ENCODE results near the gene HTR3E.
"Not testable (repeated sequence)": the region's sequence is repeated elsewhere in the genome, so short reads cannot be mapped to it uniquely, and the experiment has no call there.

HTR3E gene, protein sequence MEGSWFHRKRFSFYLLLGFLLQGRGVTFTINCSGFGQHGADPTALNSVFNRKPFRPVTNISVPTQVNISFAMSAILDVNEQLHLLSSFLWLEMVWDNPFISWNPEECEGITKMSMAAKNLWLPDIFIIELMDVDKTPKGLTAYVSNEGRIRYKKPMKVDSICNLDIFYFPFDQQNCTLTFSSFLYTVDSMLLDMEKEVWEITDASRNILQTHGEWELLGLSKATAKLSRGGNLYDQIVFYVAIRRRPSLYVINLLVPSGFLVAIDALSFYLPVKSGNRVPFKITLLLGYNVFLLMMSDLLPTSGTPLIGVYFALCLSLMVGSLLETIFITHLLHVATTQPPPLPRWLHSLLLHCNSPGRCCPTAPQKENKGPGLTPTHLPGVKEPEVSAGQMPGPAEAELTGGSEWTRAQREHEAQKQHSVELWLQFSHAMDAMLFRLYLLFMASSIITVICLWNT

DNA sequence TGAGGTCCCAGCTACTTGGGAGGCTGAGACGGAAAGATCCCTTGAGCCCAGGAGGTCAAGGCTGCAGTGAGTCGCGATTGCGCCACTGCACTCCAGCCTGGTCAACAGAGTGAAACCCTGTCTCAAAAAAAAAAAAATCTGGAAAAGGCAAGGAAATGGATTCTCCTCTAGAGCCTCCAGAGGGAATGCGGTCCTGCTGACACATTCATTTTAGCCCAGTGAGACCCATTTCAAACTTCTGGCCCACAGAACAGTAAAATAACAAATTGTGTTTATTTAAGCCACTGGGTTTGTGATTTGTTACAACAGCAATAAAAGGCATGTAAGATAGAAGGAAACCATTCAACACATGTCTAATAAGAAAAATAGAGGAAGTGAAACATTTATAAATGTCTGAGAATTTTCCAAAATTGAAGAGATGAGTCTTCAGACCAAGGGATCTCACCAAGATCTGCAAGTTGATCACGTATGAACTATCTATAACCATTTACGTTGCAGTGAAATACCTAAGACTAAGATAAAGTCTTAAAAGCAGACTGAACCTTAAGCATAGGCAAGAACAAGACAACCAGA is at the start of gene HTR3E:
Gene HTR3E (plus strand): TSS at position 254 of the 573 bp plus-strand sequence. CDS start 466 bp downstream, outside the sequence.
- no peak for DNase-seq

DNA sequence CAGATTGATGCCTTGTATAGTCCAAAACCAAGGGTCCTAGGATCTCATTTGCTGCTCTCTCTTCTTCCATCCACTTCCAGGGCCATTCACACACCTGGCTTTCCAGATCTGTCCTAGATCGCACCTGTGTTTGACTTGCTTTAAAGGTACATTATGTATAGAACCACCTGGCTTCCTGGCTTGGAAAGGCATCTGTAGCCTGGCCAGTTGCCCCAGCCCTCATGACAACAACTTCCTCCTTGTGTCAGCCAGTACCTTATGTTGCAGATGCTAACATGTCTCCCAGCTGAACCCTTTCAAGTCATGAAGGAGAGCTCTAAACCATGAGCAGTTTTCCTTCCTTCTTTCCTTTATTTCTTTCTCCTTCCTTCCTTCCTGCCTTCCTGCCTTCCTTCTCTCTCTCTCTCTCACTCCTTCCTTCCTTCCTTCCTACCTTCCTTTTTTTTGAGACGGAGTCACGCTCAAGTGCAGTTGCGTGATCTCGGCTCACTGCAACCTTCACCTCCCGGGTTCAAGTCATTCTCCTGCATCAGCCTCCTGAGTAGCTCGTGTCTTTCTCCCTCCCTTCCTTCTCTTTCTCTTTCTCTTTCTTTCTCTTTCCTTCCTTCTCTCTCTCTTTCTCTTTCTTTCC is 46.5 kb upstream of the HTR3E start:
- DNase-seq, result no peak

DNA sequence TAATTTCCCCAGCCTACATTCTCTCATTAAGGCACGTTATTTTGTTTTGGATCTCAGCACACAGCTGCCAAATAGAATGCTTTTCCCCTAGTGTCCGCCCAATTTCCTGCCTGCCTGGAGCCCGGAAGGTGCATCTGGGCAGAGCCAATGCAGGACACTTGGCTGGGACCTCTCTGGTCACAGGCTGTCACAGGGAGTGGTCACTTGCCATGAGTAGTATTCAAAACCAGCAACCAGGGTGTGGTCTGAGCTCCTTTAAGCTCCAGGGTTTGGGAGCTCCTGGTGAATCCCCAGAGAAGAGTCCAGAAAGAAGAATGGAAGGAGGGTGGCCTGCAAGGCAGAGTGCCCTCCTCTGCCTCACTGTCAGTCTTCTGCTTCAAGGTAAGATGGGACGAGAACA is 44.1 kb upstream of the HTR3E start, which contains the start of gene HTR3C:
Gene HTR3C (plus strand): TSS at position 281 of the 400 bp plus-strand sequence. CDS start 34 bp downstream, at position 315.
- no peak for DNase-seq

DNA sequence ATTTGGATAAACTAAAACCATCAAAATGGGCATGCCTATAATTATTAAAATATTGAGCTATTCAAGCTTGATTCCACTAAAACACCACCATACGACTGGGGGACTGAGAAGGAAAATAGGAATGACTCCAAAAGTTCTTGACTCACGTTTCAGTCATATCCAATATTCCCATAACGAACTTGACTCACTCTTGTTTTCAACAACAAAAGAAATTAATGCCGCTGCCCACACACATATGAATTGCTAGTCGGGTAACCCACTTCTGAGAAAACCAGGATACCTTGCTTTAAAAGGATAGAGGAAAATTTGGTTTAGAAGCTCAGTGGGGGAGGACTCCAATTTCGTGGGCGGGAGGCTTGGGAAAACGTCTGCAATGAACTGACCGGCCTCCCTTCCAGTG is 38.8 kb upstream of the HTR3E start:
- DNase-seq, result no peak

DNA sequence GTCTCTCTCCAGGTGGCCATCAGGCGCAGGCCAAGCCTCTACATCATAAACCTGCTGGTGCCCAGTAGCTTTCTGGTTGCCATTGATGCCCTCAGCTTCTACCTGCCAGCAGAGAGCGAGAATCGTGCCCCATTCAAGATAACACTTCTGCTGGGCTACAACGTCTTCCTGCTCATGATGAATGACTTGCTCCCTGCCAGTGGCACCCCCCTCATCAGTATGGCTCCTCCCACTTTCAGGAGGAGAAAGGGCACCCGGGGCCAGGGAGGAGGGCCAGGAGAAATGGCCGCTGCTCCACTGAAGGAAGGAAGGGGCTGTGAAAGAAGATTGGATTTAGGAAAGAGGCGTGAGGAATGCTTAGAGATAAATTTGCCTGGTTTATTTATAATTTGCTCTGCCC is 37.4 kb upstream of the HTR3E start:
- no peak for DNase-seq

DNA sequence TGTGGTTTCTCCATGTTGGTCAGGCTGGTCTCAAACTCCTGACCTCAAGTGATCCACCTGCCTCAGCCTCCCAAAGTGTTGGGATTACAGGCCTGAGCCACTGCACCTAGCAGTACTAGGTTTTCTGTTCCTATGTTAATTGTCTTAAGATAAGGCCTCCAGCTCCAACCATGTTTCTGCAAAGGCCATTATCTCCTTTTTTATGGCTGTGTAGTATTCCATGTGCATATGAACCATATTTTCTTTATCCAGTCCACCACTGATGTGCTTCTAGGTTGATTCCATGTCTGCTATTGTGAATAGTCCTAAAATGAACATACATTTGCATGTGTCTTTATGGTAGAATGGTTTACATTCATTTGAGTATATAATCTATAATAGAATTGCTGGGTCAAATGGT is 34.2 kb upstream of the HTR3E start:
- DNase-seq, result no peak

DNA sequence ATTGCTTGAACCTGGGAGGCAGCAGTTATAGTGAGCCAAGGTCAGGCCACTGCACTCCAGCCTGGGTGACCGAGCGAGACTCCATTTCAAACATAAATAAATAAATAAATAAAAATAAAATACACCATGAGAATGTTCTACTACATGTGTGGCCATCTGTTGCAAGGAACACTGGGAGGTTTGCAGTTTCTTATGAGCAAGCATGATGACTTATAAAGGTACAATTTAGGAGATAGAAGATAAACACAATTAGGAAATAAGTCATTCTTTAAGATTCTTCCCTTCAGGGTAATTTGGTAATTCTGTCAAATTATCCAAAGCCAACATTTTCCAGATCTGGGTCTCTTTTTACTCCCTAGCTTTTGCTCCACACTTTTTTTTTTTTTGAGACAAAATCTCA is 30.7 kb upstream of the HTR3E start:
- no peak for DNase-seq

DNA sequence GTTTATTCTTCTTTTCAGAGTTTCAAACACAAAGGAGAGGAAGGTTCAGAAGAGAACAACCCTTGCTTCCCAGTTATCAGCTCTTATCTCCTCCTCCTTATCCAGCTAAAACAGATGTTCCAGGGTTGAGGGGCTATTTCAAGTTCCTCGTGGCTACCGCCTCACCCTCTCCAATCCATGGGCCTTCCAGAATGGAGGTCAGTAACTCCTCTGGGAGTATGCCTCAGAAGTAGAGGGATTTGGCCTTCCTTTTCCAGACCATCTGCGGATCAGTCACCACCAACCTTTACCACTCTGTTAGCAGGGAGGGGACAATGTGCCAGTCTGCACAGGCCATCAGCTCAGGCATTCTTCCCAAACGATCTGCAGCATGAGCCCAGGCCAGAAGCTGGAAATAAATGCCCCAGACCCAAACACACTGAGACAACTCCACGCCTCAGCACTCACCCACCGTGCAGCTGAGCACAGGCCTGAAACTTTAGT is 29.2 kb upstream of the HTR3E start:
- DNase-seq, result no peak

DNA sequence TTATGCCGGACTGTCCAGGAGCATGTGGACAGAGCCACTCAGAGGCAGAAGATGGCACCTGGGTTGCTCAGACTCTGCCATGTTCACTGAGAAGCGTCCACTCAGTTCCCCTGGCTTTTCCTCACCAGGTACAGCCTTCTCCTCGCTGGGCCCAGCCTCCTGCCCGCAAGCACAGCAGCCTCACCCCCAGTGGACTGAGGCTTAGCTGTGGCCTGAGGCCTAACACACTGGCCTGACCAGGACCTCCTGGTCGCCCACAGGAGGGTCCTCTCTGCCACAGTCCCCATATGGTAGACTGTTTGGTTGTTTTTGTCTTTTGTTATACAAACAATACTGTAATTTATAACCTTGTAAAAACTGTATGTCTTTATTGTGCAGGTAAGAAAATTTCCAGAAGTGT is 28.5 kb upstream of the HTR3E start:
- DNase-seq, result no peak

DNA sequence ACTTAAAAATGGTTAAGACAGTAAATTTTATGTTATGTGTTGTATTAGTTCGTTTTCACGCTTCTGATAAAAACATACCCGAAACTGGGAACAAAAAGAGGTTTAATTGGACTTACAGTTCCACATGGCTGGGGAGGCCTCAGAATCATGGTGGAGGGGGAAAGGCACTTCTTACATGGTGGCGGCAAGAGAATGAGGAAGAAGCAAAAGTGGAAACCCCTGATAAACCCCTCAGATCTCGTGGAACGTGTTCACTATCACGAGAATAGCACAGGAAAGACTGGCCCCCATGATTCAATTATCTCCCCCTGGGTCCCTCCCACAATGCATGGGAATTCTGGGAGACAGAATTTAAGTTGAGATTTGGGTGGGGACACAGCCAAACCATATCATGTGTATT is 25.7 kb upstream of the HTR3E start:
- not testable (repeated sequence) for DNase-seq

DNA sequence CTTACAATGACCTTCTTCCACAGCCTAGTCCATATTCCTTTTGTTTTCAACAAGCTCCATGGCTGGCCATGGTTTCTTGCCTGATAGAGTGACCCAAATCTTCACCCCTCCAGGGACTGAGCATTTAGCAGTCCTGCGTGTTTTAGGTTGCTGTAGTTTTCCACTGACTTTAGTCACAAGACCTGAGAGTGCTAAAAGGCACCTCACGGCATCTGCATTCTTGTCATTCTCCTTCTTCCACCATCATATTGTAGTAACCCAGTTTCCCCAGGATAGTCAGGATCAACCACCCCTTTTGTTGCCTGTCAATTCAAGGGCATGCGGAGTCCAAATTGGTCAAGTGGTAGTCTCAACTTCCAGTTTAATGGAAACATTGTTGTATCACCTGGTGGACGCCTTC is 23.2 kb upstream of the HTR3E start:
- no peak for DNase-seq

DNA sequence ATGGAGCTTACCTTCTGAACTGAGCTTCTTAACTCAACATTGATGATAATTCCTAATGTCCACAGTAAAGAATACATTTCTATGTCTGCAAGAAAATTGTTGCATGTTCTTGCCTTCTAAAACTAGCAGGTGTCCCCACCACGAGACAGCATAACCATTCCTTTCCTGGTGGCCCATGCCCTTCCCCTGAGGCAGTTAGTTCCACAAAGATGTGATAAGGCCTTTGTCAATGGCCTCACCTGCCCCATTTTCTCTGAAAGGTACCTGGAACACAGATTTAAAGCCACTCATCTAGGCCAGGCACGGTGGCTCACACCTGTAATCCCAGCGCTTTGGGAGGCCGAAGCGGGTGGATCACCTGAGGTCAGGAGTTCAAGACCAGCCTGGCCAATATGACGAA is 21.0 kb upstream of the HTR3E start:
- DNase-seq, result no peak

DNA sequence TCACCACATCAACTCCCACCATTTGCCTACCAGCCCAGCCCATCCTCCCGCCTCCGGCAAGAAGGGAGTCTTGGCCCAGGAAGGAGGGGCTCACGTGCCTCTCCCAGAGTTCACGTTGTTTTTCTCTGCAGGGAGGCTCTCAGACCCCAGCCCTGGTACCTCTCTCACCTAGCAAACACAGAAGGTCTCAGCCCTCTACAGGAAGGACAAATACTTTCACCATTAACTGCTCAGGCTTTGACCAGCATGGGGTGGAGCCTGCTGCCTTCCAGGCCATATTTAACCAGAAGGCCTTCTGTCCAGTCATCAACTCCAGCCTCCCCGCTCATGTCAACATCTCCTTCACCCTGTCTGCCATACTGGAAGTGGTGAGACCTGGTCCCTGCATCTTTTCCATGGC is 19.0 kb upstream of the HTR3E start:
- no peak for DNase-seq

DNA sequence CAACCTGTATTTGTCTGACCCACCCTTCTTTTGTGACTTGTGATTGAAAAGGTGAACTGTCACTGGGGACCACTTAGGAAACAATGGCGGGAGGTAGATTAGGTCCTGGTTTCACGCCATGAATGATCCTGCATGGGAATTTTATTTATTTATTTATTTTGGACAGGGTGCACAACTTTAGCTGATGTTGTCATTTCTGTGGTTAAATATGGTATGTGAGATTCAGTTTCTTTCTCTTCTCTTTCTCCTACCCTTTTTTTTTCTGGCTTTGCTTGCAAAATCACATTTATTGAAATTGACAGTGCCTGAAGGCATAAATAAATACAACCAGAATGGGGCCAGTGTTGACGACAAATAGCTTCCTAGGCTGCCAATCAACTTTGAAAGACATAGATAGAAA is 18.0 kb upstream of the HTR3E start:
- no peak for DNase-seq

DNA sequence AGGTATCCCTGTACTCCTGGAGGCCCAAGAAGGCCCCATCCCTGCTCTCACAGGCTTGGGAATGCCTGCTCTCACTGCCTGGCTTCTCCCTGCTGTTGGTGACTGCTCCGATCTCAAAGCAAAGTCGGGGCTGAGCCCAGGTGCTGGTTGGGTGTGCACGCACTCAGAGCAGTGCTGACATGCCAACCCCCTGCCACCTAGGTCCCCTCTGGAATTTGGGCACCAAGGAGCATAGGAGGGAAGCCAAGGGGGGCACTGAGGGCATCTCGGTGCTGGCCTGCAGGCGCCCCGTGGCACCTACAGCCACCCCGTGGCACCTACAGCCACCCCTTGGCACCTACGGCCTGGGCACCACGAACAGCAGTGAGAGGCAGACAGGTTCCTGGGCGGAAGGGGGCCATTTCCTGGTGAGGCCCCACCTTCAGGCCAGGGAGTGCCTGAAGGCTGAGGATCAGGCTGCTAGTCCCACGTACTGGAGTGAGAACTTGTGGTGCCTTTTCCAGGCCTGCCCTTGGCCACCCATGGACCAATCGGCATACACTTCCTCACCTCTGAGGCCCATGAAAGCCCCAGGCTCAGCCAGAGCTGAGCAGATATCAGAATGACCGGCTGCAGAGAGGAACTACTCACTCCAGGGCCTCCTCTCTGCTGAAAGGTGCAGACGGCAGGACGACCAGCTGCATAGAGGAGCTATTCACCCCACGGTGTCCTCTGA is 15.6 kb upstream of the HTR3E start:
- DNase-seq, result no peak

DNA sequence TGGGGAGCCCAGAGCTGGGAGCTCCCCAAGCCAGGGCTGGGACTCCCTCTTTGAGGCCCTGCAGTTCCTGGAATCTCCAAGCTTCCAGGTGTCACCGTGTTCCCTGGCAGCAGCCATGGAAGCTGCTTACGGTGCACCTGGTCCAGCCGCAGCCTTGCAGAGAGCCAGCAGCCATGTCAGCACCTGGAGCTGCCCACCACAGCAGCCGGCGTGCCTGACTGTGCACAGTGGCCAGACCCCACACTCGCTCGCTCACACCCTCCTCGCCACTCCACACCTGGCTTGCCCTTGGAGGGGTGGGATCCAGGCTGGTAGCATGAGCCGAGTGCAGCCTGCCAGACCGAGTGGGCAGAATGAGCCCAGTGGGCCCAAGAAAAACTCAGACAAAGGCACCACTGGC is 14.8 kb upstream of the HTR3E start:
- DNase-seq, result no peak

DNA sequence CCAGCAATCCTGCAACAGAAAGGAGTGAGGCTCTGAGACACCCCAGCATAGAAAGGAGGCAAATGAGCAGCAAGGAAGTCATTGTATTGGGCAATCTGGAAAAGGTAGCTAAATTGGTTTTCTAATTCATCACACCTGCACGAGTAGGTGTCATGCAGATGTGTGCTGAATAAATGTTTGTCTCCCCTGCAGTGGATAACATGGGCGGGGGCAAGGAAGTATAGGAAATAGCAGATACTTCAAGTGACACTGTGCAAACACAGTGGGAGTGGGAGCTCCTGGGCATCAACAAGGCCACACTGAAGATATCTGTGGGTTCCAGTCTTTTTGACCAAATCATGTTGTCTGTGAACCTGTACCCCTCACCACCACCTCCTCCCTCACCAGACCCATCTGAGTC is 14.4 kb upstream of the HTR3E start:
- DNase-seq, result no peak

DNA sequence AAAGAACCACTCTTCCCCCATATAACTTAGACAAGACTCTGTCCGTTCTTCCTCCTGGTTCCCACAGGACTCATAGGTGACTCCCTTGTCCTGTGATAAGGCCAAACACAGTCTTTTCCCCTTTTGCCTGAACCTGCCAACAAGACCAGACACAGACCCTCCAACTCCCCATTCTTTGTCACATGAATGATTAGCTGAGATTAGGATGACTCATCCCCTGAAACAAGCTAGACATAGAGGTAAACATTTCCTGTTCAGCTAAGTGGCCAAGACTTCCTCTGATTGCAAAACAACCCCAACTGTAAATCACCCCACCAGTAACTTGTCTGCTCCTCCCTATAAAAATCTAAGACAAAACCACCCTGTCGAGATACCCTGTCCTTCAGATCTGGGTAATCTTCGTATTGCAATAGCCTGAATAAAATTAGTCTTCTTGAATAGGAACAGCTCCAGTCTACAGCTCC is 11.4 kb upstream of the HTR3E start:
- no peak for DNase-seq

DNA sequence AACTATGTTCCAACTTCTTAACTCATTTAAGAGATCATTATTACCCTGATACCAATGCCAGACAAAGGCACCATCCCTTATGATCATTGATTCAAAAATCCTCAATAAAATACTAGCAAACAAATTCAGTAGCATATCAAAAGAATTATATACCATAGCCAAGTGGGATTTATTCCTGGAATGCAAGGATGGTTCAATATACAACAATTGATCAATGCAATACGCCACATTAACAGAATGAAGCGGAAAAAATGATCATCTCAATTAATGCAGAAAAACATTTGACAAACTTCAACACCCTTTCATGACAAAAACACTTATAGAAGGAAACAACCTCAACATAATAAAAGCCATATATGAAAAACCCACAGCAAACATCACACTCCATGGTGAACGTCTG is 4.7 kb upstream of the HTR3E start:
- DNase-seq, result no peak

DNA sequence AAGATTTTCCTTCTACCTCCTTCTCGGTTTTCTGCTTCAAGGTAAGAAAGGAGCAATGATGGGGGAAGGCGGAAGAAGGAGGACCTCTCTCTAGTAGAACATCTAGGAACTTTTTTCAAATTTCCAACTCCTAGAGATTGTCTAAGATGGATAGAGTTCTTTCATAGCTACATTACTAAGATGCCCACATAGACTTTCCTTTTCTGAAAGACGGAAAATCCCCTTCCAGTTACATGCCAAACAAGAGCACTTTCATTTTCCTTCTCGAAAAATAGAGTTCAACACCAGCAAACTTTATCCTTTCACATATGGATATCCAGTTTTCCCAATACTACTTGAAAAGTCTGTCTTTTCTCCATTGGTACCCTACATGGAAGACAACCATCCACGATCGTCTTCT is 692 bp downstream of the HTR3E start:
- DNase-seq, result no peak

DNA sequence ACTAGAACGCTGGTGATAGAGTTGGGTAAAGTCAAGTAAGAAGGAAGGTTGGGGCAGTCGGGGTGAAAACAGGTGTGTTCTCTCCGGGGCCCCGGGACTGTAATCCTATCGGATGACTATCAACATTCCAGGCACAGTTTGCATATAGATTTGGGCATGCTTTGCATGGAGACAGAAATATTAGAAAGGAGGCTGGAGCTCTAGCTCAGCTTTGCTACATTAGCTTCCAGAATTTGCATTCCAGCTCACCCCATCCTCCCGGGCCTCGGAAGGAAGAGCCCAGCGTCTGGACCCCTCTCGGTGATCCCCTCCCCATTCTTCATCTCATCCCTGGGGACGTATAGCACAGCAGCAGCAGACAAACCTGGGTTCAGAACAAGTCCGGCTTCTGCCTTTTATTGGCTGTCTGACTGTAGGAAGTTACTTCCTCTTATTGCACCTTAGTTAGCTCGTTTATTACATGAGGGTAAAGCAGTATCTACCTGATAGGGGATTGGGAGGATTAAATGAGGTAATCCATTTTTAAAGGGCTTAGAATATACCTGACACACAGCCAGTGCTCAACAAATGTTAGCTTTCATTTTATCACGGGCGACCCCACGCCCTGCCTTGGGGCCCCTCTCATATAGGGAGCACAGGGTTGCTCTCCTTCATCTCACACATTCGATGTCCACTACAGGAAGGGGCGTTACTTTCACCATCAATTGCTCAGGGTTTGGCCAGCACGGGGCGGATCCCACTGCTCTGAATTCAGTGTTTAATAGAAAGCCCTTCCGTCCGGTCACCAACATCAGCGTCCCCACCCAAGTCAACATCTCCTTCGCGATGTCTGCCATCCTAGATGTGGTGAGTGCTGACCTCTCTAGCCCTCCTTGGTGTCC is 3.2 kb downstream of the HTR3E start:
- no peak for DNase-seq

DNA sequence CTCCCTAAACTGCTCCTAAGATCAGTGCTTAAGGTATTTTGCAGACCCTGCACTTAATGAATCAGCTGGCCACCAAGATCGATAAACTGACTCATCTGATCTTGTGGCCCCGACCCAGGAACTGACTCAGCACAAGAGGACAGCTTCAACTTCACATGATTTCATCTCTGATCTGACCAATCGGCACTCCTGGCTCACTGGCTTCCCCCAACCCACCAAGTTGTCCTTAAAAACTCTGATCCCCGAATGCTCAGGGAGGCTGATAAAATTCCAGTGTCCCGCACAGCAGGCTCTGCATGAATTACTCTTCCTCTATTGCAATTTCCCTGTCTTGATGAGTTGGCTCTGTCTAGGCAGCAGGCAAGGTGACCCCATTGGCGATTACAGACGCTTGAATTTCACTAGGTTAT is 13.5 kb downstream of the HTR3E start:
- DNase-seq, result no peak
